Neural cell (in vitro differentiated cells): Measurements from ENCODE around the gene PODXL2.

ENCODE experiments used
- CTCF ChIP-seq: fragments of 450-650 bp; IDR thresholded peaks from 2 replicates; pipeline ENCODE4 v1.5.1; 2014; ENCODE audit warnings: antibody characterized with exemption, mild to moderate bottlenecking, moderate library complexity; ENCODE audit not compliant: poor library complexity, severe bottlenecking
- EP300 ChIP-seq: fragments of 450-650 bp; conservative IDR thresholded peaks from 2 replicates; pipeline ENCODE4 v1.6.1; 2014; ENCODE audit warnings: antibody characterized with exemption, mild to moderate bottlenecking, moderate library complexity; ENCODE audit not compliant: poor library complexity, severe bottlenecking
- POLR2AphosphoS5 ChIP-seq: IDR thresholded peaks from 2 replicates; pipeline ENCODE4 v1.6.1; 2012
- RAD21 ChIP-seq: fragments of 450-650 bp; conservative IDR thresholded peaks from 2 replicates; pipeline ENCODE4 v1.6.1; 2014; ENCODE audit warnings: antibody characterized with exemption, mild to moderate bottlenecking, moderate library complexity
- REST ChIP-seq: IDR thresholded peaks from 2 replicates; pipeline ENCODE4 v1.6.1; 2012; ENCODE audit warnings: borderline replicate concordance
- TAF1 ChIP-seq: IDR thresholded peaks from 2 replicates; pipeline ENCODE4 v1.6.1; 2012; ENCODE audit warnings: low read depth

GRCh38 chr3:127595303-127595702 is 33.7 kb upstream of the PODXL2 start:
- no peak for TF ChIP-seq CTCF
- no peak for TF ChIP-seq EP300
- no peak for TF ChIP-seq REST
- TF ChIP-seq POLR2AphosphoS5 = no peak
- no peak for TF ChIP-seq RAD21
- no peak for TF ChIP-seq TAF1
